GM21576 (cell line): ENCODE measurements around the gene CHIT1.

ENCODE experiments used
- ATAC-seq: cut with Tn5 transposase; IDR thresholded peaks from one replicate; pipeline ENCODE4 v1.9.1; 2021; ENCODE audit warnings: mild to moderate bottlenecking, moderate library complexity; ENCODE audit not compliant: unreplicated experiment

Gene CHIT1

GRCh38 chr1:203176273-203177035, 53.0 kb downstream of the CHIT1 start:
- ATAC-seq: no peak

- ATAC-seq: no peak
Observed at GRCh38 chr1:203175827-203176241, 53.6 kb downstream of the CHIT1 start.

GRCh38 chr1:203175237-203175826, 54.1 kb downstream of the CHIT1 start, which contains the start of gene MYBPH:
Gene MYBPH (minus strand): TSS chr1:203175826. CDS start chr1:203175755, 71 bp downstream.
- ATAC-seq: no peak

- ATAC-seq: no peak
Observed at GRCh38 chr1:203174324-203174985, 55.0 kb downstream of the CHIT1 start.

GRCh38 chr1:203173566-203173965, 55.9 kb downstream of the CHIT1 start:
- ATAC-seq: peak; percentile 78

- no peak for ATAC-seq
Observed at GRCh38 chr1:203173011-203173555, 56.4 kb downstream of the CHIT1 start.

GRCh38 chr1:203172184-203173010, 57.1 kb downstream of the CHIT1 start:
- no peak for ATAC-seq

GRCh38 chr1:203171341-203172183, 57.9 kb downstream of the CHIT1 start:
- no peak for ATAC-seq

- ATAC-seq: no peak
Observed at GRCh38 chr1:203170625-203171330, 58.7 kb downstream of the CHIT1 start.

GRCh38 chr1:203169770-203170520, 59.5 kb downstream of the CHIT1 start:
- ATAC-seq: no peak

GRCh38 chr1:203168991-203169390, 60.5 kb downstream of the CHIT1 start:
- no peak for ATAC-seq

- ATAC-seq: no peak
Observed at GRCh38 chr1:203168256-203168786, 61.2 kb downstream of the CHIT1 start.

GRCh38 chr1:203167913-203168200, 61.6 kb downstream of the CHIT1 start:
- no peak for ATAC-seq

GRCh38 chr1:203167026-203167912, 62.2 kb downstream of the CHIT1 start:
- no peak for ATAC-seq

- ATAC-seq: no peak
Observed at GRCh38 chr1:203166192-203166940, 63.1 kb downstream of the CHIT1 start.
